Parathyroid adenoma (tissue), 2 donors: ENCODE measurements around the gene UNC119.

Experiments used
- H2AFZ ChIP-seq: fragments of 300-600 bp; sonication (generic); one replicate; pipeline ENCODE4 v1.7.0; 2017; ENCODE audit warnings: antibody characterized with exemption, mild to moderate bottlenecking
- H3K27ac ChIP-seq: fragments of 300-600 bp; sonication (generic); one replicate; pipeline ENCODE4 v1.7.0; 2017
- H3K27me3 ChIP-seq: fragments of 300-600 bp; sonication (generic); one replicate; pipeline ENCODE4 v1.7.0; 2017; ENCODE audit warnings: low read length; ENCODE audit not compliant: control insufficient read depth, insufficient read depth
- H3K36me3 ChIP-seq: fragments of 300-600 bp; sonication (generic); one replicate; pipeline ENCODE4 v1.7.0; 2017; ENCODE audit warnings: low read length; ENCODE audit not compliant: control insufficient read depth, insufficient read depth
- H3K4me1 ChIP-seq: fragments of 300-600 bp; sonication (generic); one replicate; pipeline ENCODE4 v1.7.0; 2017; ENCODE audit warnings: control low read depth
- H3K4me2 ChIP-seq: fragments of 300-600 bp; sonication (generic); one replicate; pipeline ENCODE4 v1.7.0; 2017; ENCODE audit warnings: low read length
- H3K4me3 ChIP-seq: fragments of 300-600 bp; sonication (generic); one replicate; pipeline ENCODE4 v1.7.0; 2017; ENCODE audit warnings: low read depth, low read length
- H3K79me2 ChIP-seq: fragments of 300-600 bp; sonication (generic); one replicate; pipeline ENCODE4 v1.7.0; 2017; ENCODE audit warnings: control low read depth
- H3K9ac ChIP-seq: fragments of 300-600 bp; sonication (generic); one replicate; pipeline ENCODE4 v1.7.0; 2017; ENCODE audit warnings: mild to moderate bottlenecking
- H3K9me3 ChIP-seq: fragments of 300-600 bp; sonication (generic); one replicate; pipeline ENCODE4 v1.7.0; 2017; ENCODE audit warnings: low read length; ENCODE audit not compliant: control insufficient read depth
- CTCF ChIP-seq: fragments of 300-600 bp; sonication (generic); IDR thresholded peaks from one replicate; pipeline ENCODE4 v1.7.0; 2017; ENCODE audit warnings: antibody characterized with exemption, mild to moderate bottlenecking
- donor health status: primary hyperparathyroidism.

UNC119 gene

GRCh38 chr17:28529013-28529400, 23.4 kb downstream of the UNC119 start:
- H3K79me2 ChIP-seq = no peaks in the 10 kb centered on the region
- no peaks in the 10 kb centered on the region for H3K27me3 ChIP-seq
- TF ChIP-seq CTCF = no peak
- H3K4me2 ChIP-seq = no peak overlapping the region
- H3K9me3 ChIP-seq = no peaks in the 10 kb centered on the region
- H3K4me1 ChIP-seq = peaks cover 7% of the 10 kb centered on the region
- H3K9ac ChIP-seq = no peak overlapping the region
- H3K4me3 ChIP-seq = no peak overlapping the region
- no peaks in the 10 kb centered on the region for H3K36me3 ChIP-seq
- no peak overlapping the region for H3K27ac ChIP-seq
- no peak overlapping the region for H2AFZ ChIP-seq

GRCh38 chr17:28528327-28529012, 24.0 kb downstream of the UNC119 start:
- no peak for TF ChIP-seq CTCF
- Histone ChIP-seq H3K79me2 (no peaks in the 10 kb centered on the region), H3K4me3 (no peak overlapping the region), H3K4me1 (peaks cover 7% of the 10 kb centered on the region), H3K27me3 (no peaks in the 10 kb centered on the region), H3K36me3 (no peaks in the 10 kb centered on the region), H3K9me3 (no peaks in the 10 kb centered on the region), H3K4me2 (no peak overlapping the region), H3K9ac (no peak overlapping the region), H3K27ac (no peak overlapping the region), H2AFZ (no peak overlapping the region)

GRCh38 chr17:28527859-28528258, 24.6 kb downstream of the UNC119 start:
- no peak for TF ChIP-seq CTCF
- H3K9ac ChIP-seq = no peak overlapping the region

DNA sequence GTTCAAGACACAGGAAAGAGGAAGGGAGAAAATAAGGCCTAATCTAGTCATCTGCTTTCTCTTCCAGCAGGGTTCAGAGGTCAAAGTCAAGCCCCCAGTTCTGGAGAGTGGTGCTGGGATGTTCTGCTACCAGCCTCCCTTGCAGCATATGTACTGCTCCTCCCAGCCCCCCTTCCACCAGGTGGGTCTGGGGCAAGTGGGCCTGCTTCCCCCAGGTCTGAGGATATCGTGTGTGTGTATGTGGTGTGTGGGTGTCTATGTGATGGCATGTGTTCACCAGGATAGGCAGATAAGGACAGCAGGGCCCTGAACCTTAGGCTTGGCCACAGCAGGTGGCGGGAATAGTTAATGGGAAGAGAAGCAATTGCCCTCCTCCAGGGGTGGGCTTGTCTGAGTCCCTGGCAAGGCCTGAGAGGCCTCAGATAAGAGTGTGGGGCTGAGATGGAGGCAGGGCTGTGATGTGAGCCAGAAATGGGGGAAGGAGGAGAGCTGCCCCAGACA, 25.2 kb downstream of the UNC119 start:
- no peaks in the 10 kb centered on the region for H3K9me3 ChIP-seq
- H3K27me3 ChIP-seq = no peaks in the 10 kb centered on the region
- no peak overlapping the region for H3K4me3 ChIP-seq
- no peak overlapping the region for H3K4me2 ChIP-seq
- H3K27ac ChIP-seq = no peak overlapping the region
- H3K36me3 ChIP-seq = no peaks in the 10 kb centered on the region
- H3K9ac ChIP-seq = no peak overlapping the region
- H3K79me2 ChIP-seq = no peaks in the 10 kb centered on the region
- peaks cover 7% of the 10 kb centered on the region for H3K4me1 ChIP-seq
- no peak for TF ChIP-seq CTCF
- H2AFZ ChIP-seq = no peak overlapping the region

More at GRCh38 chr17:28527859-28528258, 24.6 kb downstream of the UNC119 start:
- Histone ChIP-seq H3K27ac (no peak overlapping the region), H3K4me3 (no peak overlapping the region), H3K9me3 (no peaks in the 10 kb centered on the region), H3K4me1 (peaks cover 7% of the 10 kb centered on the region), H3K36me3 (no peaks in the 10 kb centered on the region), H3K4me2 (no peak overlapping the region), H2AFZ (no peak overlapping the region), H3K79me2 (no peaks in the 10 kb centered on the region), H3K27me3 (no peaks in the 10 kb centered on the region)

DNA sequence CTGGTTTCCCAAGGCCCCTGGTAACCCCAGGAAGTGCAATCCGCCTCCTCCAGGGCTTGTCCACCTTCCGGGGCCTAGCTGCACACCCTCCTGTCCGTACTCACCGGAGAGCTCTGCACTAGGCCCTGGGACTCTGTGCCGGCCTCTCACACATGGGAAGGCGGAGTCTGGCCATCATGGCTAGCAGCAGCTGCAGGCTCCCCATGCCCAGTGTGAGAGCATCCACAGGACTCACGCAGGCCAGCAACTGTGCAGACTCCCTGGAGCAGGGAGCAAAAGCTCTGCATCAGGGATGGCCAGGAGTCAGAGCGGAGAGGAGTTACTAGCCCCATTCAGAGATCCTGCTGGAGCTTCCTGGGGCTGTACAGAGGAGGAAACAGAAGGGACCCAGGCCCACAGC, 26.0 kb downstream of the UNC119 start:
- Histone ChIP-seq H3K79me2 (no peaks in the 10 kb centered on the region), H3K9ac (no peak overlapping the region), H3K36me3 (no peaks in the 10 kb centered on the region), H3K27me3 (no peaks in the 10 kb centered on the region), H3K9me3 (no peaks in the 10 kb centered on the region), H3K4me1 (peaks cover 15% of the 10 kb centered on the region), H3K27ac (no peak overlapping the region), H3K4me3 (no peak overlapping the region), H2AFZ (no peak overlapping the region), H3K4me2 (no peak overlapping the region)
- no peak for TF ChIP-seq CTCF
